Activated CD8-positive, alpha-beta memory T cell treated with anti-CD3 and anti-CD28 coated beads for 48 hours (primary cell): ENCODE data around the gene SNED1.

Experiments used
- DNase-seq, 3 experiments: peaks; one replicate each; pipeline ENCODE4 v3.0.0-alpha.2; 2020; ENCODE audit warnings: low read depth in 2 of 3, low spot score in 2 of 3

SNED1 gene

GRCh38 chr2:241123816-241124536, 125.6 kb downstream of the SNED1 start:
- DNase-seq: no peak

DNA sequence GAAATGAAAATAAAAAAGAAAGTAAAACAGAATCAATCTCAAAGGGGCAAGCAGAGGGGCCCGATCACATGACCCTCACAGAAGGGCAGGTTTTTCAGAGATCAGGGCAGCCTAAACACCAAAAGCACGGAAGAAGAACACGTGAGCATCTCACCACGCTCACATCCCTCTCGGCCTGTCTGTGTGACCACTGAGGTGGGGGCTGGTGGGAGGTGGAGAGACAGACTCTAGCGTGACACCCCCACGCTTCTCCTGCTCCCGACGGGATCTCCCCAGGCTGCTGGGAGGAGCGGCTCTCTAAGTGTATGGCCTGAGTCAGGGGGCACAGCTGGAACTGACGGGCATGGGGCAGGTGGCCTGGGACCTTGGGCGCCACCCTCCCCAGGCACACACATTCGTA, 127.2 kb downstream of the SNED1 start:
- no peak for DNase-seq

- no peak for DNase-seq
Measured at GRCh38 chr2:241126201-241126611, 127.8 kb downstream of the SNED1 start.

DNA sequence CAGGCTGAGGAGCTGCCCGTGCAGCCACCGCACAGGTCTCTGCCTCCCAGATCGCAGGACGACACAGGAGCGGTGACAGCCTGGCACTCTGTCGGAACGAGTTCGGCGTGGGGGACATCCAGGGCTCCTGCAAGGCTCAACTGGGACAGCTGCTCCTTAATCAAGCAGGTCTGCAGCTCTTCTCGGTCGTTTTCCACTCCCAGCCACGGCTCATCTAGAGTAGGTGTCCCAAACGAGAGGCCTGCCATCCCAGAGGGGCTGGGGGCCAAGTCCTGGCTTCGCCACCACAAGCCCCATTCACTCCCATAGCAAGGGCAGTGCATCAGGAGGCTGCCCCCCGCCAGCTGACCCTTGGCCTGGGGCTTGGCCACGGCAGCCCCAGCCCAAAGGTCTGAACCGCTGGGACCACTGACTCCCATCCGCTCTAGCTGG, 128.4 kb downstream of the SNED1 start:
- DNase-seq: no peak

GRCh38 chr2:241128266-241128665, 129.8 kb downstream of the SNED1 start:
- DNase-seq: no peak

DNA sequence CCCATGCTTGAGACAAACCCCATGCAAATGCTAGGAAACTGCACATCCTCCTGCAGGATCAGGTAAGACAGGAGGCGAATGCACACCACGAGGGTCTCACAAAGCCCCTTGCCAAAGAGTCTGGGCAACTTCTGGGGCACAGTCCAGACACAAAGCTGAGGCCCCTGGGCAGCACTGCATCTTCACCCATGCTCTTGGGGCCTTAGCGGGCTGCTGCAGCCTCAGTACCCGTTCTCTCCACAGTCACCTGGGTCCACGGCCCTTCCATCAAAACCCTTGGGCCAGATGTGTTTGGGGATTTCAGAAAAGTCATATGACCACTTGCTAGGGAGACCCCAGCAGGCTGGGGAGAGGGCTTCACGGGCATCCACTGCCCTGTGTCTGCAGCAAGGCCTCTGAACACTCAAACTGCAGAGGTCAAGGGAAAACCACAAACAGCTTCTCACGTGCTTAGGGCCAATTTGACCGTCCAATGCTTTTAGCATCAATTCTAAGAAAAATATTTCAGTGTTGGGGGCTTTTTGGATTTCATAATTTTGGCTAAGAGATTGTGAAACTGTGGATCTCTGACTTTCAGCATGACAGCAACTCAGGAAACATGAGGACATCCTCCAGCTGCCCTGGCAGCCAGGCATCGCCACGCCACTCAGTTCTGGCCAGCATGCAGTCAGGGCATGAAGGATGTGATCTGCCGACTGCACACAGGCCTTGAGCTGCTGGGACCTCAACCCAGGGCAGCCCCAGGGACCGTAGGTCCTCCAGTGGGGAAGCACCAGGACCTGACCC, 130.9 kb downstream of the SNED1 start:
- DNase-seq: no peak

DNA sequence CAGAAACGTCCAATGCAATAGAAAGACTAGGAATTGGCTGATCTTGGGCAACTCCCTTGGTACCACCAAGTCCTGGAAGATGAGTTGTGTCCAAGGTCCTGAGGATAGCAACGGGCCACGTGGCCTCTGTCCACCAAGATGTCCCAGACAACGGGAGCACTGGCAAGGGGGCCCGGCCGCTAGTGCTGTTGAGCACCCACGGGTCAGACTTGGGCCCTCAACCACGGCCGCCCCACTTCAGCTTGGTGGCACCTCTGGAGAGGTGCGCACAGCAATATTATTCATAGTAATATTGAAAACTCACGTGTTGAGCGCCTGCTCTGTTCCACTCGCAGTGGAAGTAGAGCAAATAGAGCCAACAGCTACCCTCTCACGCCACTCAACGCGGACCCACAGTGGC, 131.9 kb downstream of the SNED1 start:
- no peak for DNase-seq

- no peak for DNase-seq
Measured at GRCh38 chr2:241131531-241131930, 133.1 kb downstream of the SNED1 start.

DNA sequence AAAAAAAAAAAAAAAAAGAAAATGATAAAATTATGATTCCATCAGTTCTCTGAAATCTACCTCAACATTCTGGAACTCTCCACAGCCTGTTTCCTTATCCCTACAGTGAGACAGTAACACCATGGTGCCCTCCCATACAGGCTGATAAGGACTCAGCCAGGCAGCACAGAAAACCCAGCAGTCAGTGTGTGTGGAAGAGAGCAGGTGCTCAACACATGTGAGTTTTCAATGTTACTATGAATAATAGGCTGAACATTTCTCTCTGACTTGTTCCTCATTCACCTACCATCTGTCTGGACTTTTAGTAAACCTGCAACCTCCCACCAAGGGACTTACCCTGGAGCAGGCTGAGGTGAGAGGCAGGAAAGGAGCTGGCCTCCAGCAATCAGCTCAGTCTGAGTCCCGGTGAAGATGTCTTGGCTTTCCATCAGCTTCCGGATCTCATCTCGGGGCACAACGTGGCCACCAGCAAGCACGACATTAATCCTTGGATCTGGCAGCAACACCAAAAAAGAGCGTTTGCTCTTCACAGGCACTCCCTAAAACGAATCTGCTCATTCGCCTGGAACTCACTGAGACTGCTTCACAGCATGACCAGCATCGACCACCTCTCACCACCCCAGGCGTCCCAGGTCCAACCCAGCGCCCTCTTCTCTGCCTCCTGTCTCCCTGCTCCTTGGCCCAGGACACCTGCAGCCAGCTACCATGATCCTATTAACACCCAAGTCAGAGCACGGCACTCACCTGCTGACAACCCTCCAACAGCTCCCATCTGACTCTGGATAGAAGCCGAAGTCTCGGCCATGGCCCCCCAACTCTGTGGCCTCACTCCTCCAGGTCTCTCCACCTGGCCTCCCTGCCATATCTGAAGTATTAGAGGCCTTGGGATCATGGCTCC, 134.4 kb downstream of the SNED1 start:
- no peak for DNase-seq

GRCh38 chr2:241133436-241133820, 135.0 kb downstream of the SNED1 start:
- no peak for DNase-seq

GRCh38 chr2:241134711-241135110, 136.3 kb downstream of the SNED1 start:
- no peak for DNase-seq

GRCh38 chr2:241135737-241136136, 137.3 kb downstream of the SNED1 start:
- no peak for DNase-seq

- DNase-seq: no peak
Measured at GRCh38 chr2:241136191-241136590, 137.8 kb downstream of the SNED1 start.

GRCh38 chr2:241136661-241137260, 138.3 kb downstream of the SNED1 start:
- DNase-seq: no peak

GRCh38 chr2:241137276-241138190, 139.1 kb downstream of the SNED1 start:
- DNase-seq: no peak

- no peak for DNase-seq
Measured at GRCh38 chr2:241138471-241138870, 140.1 kb downstream of the SNED1 start.

- no peak for DNase-seq
Measured at GRCh38 chr2:241139531-241140444, 141.4 kb downstream of the SNED1 start.

DNA sequence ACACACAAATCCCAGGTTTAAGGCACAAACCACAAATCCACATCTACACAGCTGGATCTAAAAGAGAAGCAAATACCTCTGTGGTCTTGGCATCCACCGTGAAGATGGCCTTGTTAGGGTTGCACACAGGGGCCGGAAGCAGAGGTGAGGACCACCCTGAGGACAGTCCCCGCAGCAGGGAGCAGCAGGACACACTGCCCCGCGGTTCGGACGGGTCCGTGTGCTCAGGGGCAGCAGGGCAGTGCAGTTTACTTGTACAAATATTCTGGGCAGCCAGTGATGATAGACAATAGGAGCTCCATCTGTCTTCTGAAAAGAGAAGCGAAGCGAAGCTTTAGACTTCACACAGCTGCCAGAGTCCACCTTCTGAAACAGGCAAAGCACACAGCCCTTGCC, 142.0 kb downstream of the SNED1 start:
- DNase-seq: no peak

- no peak for DNase-seq
Measured at GRCh38 chr2:241141214-241141770, 142.9 kb downstream of the SNED1 start.
